HT1080 (cell line): ENCODE data around the gene FLACC1. TPM values are rescaled to one million over a fixed set of nuclear protein-coding genes. Genes with fewer than 3 reads are reported as not detected.
"Not testable (repeated sequence)": the region's sequence is repeated elsewhere in the genome, so short reads cannot be mapped to it uniquely, and the experiment has no call there.

Experiments
- DNase-seq: peaks from one replicate; pipeline ENCODE4 v3.0.0-alpha.2; 2015; ENCODE audit warnings: low read depth
- polyA plus RNA-seq, 2 experiments: library from polyadenylated mRNA; depleted of rRNA; stranded (reverse); fragments of >200 nt; gene quantifications; 2 replicates each; pipeline ENCODE4 v1.2.3, GENCODE V29; 2015
- total RNA-seq: library from RNA; depleted of rRNA; stranded (reverse); fragments of >200 nt; shearing (Covaris generic); gene quantifications from 2 replicates; pipeline ENCODE4 v1.2.3, GENCODE V29; 2014; rRNA removed

Gene FLACC1, protein sequence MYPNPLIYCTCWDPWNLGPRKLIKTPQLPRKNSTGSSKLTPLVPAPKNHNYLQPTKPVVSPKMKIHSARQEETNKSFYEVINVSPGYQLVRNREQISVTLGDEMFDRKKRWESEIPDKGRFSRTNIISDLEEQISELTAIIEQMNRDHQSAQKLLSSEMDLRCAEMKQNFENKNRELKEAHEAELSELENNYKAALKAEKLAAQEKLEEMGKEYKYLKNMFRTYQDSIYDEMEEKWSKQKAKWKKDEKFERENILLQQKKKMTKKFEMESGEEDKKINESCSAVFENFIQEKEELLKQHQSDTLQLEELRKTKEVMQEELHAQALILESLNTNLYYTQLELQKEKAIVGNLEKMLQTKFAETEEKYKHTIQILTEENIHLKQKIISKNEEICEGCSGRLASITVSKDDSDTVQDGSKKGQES
- 0.53 and 1.9 TPM in 2 replicates for total RNA-seq
- polyA plus RNA-seq (2015; cell fraction: cytosol; rRNA removed), result 0.22 TPM in 1 of 2 replicates, not detected in the other
- polyA plus RNA-seq (2015; cell fraction: nucleus; rRNA removed), result 0.49 and 0.51 TPM in 2 replicates

DNA sequence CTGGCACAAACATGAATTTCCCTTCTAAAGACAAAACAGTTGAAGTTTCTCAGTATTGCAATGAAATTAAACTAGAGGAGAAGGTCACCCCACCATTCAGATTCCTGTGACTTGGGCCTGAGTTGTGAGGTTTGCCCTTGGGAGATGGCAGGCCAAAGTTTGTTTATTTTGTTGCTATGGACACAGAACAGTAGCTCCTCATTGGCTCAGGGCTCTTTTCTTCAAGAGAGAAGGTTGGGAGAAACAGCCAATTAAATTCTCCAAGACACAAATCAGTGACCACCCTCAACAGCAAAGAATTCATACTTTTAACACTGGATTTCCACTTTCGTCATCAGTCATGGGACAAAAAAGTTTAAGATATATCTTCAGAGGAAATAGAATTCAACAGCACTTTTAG lies at the start of gene FLACC1:
TSS of gene FLACC1 (minus strand) at position 125 of the 400 bp plus-strand sequence. CDS start 5,941 bp downstream, outside the sequence.
- peak; percentile 38 for DNase-seq

- DNase-seq, result peak; percentile 8
Observed at GRCh38 chr2:201406077-201406662, 49.0 kb upstream of the FLACC1 start.

DNA sequence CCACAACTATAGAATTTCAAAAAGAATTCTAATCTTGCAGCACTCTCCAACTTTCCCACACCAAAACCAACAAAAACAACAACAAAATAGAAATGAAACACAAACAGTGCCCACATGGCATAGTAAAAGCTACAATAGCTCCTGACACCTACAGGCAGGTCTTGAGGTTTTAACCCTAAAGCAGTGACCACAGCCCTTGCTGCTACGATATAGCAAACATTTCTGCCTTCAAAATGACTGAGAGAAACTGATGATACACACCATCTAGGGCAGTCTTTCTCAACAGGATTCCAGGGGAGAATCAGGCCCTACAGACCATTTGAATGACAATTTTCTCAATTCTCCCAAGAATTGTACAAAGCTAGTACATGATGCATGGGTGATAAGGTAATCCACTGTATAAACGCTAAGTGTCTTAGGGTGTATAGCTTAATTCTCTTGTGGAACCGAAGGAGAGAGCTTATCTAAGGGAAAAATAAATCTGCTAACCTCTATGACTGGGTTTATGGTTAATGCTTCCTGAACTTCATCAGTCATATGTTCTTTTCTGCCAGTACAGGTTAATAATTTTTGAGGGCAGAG lies 47.6 kb upstream of the FLACC1 start:
- no peak for DNase-seq

- DNase-seq, result no peak
Observed at GRCh38 chr2:201403880-201404279, 46.7 kb upstream of the FLACC1 start.

- DNase-seq, result no peak
Observed at GRCh38 chr2:201402651-201403562, 45.8 kb upstream of the FLACC1 start.

DNA sequence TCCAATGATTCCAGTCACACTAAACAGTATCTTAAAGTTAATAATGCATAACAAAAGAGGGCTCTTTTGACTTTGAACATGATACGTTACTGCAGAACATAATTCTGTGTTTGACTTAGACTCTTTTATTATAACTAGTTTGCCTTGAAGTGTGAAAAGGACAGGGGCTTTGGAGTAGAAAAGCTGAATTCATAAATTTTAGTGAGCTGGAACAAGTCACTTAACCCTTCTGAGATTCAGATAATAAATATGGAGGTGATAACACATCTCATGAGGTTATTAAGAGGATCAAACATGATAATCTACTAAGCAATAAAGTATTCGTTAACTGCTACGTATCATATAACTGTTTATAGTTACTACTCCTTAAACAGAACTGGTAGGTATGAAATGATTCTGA lies 44.7 kb upstream of the FLACC1 start:
- DNase-seq, result no peak

GRCh38 chr2:201396595-201396994 lies 39.5 kb upstream of the FLACC1 start:
- DNase-seq, result peak; percentile 53

DNA sequence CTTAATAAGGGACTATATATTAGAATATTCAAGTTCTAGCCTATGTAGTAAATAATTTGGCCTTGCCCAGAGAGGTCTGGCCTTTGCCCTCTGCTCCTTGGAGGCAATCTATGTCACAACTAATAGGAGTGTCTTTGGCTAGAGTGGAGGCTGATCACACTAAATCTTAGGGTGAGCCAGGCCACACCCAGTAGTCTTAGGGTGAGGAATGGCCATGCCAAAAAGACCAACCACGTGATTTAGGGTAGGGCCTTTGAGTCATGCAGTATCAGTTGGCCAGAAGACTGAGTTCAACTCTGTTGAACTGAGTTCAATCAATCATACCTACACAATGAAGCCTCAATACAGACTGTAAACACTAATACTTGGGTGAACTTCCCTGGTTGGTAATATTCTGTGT lies 26.0 kb upstream of the FLACC1 start:
- no peak for DNase-seq

GRCh38 chr2:201378496-201379397 lies 21.6 kb upstream of the FLACC1 start:
- no peak for DNase-seq

DNA sequence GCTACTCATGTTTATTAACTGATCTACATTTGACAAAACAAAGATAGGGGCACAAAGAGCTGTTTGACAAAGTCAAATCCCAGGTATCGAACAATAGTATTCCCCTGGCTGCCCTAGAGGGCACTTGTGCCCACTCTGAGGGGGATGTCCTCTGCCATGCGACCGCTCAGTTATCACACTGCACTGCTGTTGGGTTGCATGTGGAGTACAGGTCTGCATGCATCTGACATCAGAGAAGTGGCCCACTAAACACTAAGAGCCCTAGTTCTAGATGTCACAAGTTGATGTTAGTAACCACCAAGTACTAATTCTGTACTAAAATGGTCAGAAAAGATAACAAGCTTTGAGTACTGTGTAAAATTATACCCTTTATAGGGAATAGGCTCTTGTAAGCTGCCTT lies 20.1 kb upstream of the FLACC1 start:
- no peak for DNase-seq

- DNase-seq, result no peak
Observed at GRCh38 chr2:201369775-201370174, 12.6 kb upstream of the FLACC1 start.

DNA sequence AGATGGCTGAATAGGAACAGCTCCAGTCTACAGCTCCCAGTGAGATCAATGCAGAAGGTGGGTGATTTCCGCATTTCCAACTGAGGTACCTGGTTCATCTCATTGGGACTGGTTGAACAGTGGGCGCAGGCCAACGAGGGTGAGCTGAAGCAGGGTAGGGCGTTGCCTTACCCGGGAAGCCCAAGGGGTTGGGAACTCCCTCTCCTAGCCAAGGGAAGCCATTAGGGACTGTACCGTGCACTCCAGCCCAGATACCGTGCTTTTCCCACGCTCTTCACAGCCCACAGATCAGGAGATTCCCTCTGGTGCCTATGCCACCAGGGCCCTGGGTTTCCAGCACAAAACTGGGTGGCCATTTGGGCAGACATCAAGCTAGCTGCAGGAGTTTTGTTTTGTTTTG lies 12.2 kb upstream of the FLACC1 start:
- DNase-seq, result not testable (repeated sequence)

GRCh38 chr2:201366146-201366545 lies 9.0 kb upstream of the FLACC1 start:
- no peak for DNase-seq

GRCh38 chr2:201363857-201364560 lies 6.9 kb upstream of the FLACC1 start:
- DNase-seq, result peak; percentile 57

GRCh38 chr2:201362396-201362795 lies 5.3 kb upstream of the FLACC1 start:
- DNase-seq, result peak; percentile 27

- no peak for DNase-seq
Observed at GRCh38 chr2:201361078-201361733, 4.1 kb upstream of the FLACC1 start.

GRCh38 chr2:201360256-201360655 lies 3.1 kb upstream of the FLACC1 start:
- no peak for DNase-seq

DNA sequence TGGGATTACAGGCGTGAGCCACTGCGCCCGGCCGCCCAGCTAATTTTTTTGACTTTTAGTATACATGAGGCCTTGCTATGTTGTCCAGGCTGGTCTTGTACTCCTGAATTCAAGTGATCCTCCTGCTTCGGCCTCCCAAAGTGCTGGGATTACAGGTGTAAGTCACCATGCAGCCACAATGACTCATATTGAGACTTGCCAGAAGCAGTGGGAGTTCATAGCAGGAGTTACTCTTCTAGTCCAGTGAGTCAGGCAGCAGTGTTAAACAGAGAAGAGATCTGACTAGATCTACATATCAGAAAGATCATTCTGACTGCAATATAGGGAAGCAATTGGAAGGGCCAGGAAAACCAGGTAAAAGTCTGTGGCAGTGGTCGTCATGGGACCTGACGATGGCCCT lies 1.5 kb upstream of the FLACC1 start:
- peak; percentile 93 for DNase-seq

DNA sequence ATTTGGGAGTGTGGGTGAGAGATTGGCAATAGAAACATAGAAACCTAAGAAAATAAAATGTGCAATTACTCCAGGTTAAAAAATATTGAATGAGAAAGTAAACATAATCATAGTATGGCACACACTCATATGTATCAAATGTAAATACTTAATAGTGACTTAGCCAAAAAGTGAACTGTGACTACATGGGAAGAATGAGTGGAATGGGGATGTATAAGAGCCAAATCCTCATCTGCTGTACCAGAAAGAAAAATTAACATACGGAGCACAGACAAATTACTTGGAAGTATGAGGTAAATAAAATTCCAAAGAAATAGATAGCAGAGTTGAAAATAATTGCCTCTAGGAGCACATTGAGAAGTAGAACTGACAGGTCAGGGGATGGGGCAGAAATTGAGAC lies 4.0 kb downstream of the FLACC1 start:
- no peak for DNase-seq
